WERI-Rb-1 (cell line): ENCODE data around the gene ATP1B2.

Source experiments
- DNase-seq: peaks from one replicate; pipeline ENCODE4 v3.0.0-alpha.2; 2020
- H3K27ac ChIP-seq: fragments of 250-450 bp; sonication (Bioruptor Pico); 2 replicates; pipeline ENCODE4 v1.5.1; 2020; ENCODE audit warnings: mild to moderate bottlenecking, moderate library complexity
- H3K27me3 ChIP-seq: fragments of 250-450 bp; sonication (Bioruptor Pico); 2 replicates; pipeline ENCODE4 v1.5.1; 2021; ENCODE audit warnings: mild to moderate bottlenecking, low read depth, moderate library complexity; ENCODE audit not compliant: insufficient read depth, severe bottlenecking
- H3K36me3 ChIP-seq: fragments of 250-450 bp; sonication (Bioruptor Pico); 2 replicates; pipeline ENCODE4 v1.5.1; 2020; ENCODE audit warnings: mild to moderate bottlenecking, moderate library complexity
- H3K4me3 ChIP-seq: 2 replicates; pipeline ENCODE4 v1.5.1; 2011; ENCODE audit warnings: low read depth, mild to moderate bottlenecking, control low read depth, low read length
- H3K9me3 ChIP-seq: fragments of 250-450 bp; sonication (Bioruptor Pico); 2 replicates; pipeline ENCODE4 v1.5.1; 2021; ENCODE audit warnings: mild to moderate bottlenecking, moderate library complexity; ENCODE audit not compliant: severe bottlenecking
- TF ChIP-seq, protein P1 (sequence below): IDR thresholded peaks from 2 replicates; pipeline ENCODE4 v1.5.1; 2011; ENCODE audit warnings: low read depth, mild to moderate bottlenecking, control low read depth, inconsistent platforms, low read length

Gene ATP1B2

DNA sequence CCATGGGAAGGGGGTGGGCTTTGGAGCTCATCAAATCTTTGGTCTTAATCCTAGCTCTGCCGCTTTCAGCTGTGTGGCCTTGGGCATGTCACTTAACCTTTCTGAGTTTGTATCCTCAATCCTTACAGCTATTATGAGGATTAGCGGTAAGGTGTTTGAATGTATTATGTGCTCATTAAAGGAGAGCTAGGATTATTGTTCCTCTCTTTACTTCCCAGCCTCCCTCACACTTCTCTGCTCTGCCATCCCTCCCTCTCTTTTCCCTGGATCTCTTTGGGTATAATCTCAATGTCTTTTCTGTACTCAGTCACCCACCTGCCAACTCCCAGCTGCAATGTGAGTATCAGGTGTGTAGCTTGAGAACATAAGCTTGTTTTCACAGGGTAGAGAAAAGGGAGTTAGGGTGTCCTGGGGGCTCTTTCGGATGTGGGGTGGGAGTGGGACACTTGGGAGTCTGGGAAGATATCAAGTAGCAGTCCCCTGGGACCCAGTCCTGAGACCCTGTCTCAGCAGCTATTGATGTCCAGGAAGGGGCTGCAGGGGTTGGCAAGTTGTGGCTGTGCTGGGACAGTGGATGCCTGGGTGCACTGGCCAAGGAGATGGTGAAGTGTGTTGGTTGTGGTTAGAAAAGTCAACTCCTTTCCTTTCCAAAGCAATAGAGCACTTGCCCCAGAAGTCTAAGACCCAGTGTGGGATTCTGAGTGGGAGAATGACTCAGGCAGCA, 56.1 kb downstream of the ATP1B2 start:
- H3K4me3 ChIP-seq: no peak overlapping the region
- no peak for DNase-seq
- H3K9me3 ChIP-seq: no peaks in the 10 kb centered on the region
- peaks cover 10% of the 10 kb centered on the region for H3K36me3 ChIP-seq
- TF ChIP-seq, protein P1, sequence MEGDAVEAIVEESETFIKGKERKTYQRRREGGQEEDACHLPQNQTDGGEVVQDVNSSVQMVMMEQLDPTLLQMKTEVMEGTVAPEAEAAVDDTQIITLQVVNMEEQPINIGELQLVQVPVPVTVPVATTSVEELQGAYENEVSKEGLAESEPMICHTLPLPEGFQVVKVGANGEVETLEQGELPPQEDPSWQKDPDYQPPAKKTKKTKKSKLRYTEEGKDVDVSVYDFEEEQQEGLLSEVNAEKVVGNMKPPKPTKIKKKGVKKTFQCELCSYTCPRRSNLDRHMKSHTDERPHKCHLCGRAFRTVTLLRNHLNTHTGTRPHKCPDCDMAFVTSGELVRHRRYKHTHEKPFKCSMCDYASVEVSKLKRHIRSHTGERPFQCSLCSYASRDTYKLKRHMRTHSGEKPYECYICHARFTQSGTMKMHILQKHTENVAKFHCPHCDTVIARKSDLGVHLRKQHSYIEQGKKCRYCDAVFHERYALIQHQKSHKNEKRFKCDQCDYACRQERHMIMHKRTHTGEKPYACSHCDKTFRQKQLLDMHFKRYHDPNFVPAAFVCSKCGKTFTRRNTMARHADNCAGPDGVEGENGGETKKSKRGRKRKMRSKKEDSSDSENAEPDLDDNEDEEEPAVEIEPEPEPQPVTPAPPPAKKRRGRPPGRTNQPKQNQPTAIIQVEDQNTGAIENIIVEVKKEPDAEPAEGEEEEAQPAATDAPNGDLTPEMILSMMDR: no peak
- H3K27me3 ChIP-seq: peaks cover 22% of the 10 kb centered on the region
- H3K27ac ChIP-seq: no peak overlapping the region
